SU-DHL-6 (cell line): ENCODE measurements around the gene PPARD.

Experiments used
- H2AFZ ChIP-seq: fragments of 200-600 bp; sonication (generic); 2 replicates; pipeline ENCODE4 v1.6.1; 2014; ENCODE audit warnings: low read depth, mild to moderate bottlenecking, moderate library complexity, mixed read lengths, antibody characterized with exemption, low read length; ENCODE audit not compliant: severe bottlenecking
- H3F3A ChIP-seq: fragments of 200-600 bp; shearing (Covaris generic); 2 replicates; pipeline ENCODE4 v1.6.0; 2016; ENCODE audit warnings: antibody characterized with exemption, mild to moderate bottlenecking; ENCODE audit not compliant: insufficient read depth
- H3K27ac ChIP-seq: fragments of 200-600 bp; sonication (generic); 2 replicates; pipeline ENCODE4 v1.5.1; 2016; ENCODE audit warnings: low read depth, mild to moderate bottlenecking, low read length, moderate library complexity, mixed read lengths
- H3K27me3 ChIP-seq: fragments of 200-600 bp; sonication (generic), shearing (Covaris generic); 2 replicates; pipeline ENCODE4 v1.6.0; 2014; ENCODE audit warnings: mild to moderate bottlenecking, low read length
- H3K36me3 ChIP-seq: fragments of 200-600 bp; sonication (generic); 2 replicates; pipeline ENCODE4 v1.6.1; 2014; ENCODE audit warnings: mild to moderate bottlenecking, low read length, mixed read lengths
- H3K4me2 ChIP-seq: fragments of 300-600, 200-600 bp; shearing (Covaris generic), sonication (generic); 2 replicates; pipeline ENCODE4 v1.6.0; 2014; ENCODE audit warnings: low read length, low read depth, mild to moderate bottlenecking; ENCODE audit not compliant: poor library complexity, severe bottlenecking
- H3K4me3 ChIP-seq: fragments of 200-600 bp; sonication (generic); 2 replicates; pipeline ENCODE4 v1.5.1; 2014; ENCODE audit warnings: antibody characterized with exemption, low read length, mild to moderate bottlenecking, mixed read lengths; ENCODE audit not compliant: insufficient read depth, poor library complexity, severe bottlenecking
- H3K79me2 ChIP-seq: fragments of 200-600 bp; sonication (generic); 2 replicates; pipeline ENCODE4 v1.6.1; 2014; ENCODE audit warnings: mild to moderate bottlenecking, low read length, moderate library complexity; ENCODE audit not compliant: insufficient read depth
- H3K9ac ChIP-seq: fragments of 200-600 bp; sonication (generic); 2 replicates; pipeline ENCODE4 v1.7.0; 2014; ENCODE audit warnings: mild to moderate bottlenecking, low read length
- H3K9me2 ChIP-seq: fragments of 200-600 bp; sonication (generic); replicated peaks from 2 replicates; pipeline ENCODE4 v1.6.1; 2014; ENCODE audit warnings: low read length; ENCODE audit not compliant: insufficient read depth
- H3K9me3 ChIP-seq: fragments of 200-600 bp; sonication (generic); 2 replicates; pipeline ENCODE4 v1.6.1; 2014; ENCODE audit warnings: low read length, mixed read lengths; ENCODE audit not compliant: insufficient read depth
- H4K20me1 ChIP-seq: fragments of 200-600 bp; sonication (generic); 2 replicates; pipeline ENCODE4 v1.6.1; 2014; ENCODE audit warnings: low read depth, mild to moderate bottlenecking, antibody characterized with exemption, low read length, moderate library complexity, mixed read lengths
- CTCF ChIP-seq: fragments of 200-600 bp; sonication (generic); IDR thresholded peaks from one replicate; pipeline ENCODE4 v1.5.1; 2017; ENCODE audit warnings: antibody characterized with exemption, mild to moderate bottlenecking, low read length, moderate library complexity; ENCODE audit not compliant: insufficient read depth, poor library complexity, severe bottlenecking
- EZH2phosphoT487 ChIP-seq: fragments of 200-600 bp; sonication (generic), shearing (Covaris generic); conservative IDR thresholded peaks from 2 replicates; pipeline ENCODE4 v1.6.1; 2018; ENCODE audit warnings: mild to moderate bottlenecking, antibody characterized with exemption, low read length, moderate library complexity, mixed read lengths

The PPARD gene

GRCh38 chr6:35461270-35461669 lies 118.9 kb downstream of the PPARD start:
- H2AFZ ChIP-seq: no peak overlapping the region
- no peaks in the 10 kb centered on the region for H3K9me2 ChIP-seq
- no peaks in the 10 kb centered on the region for H4K20me1 ChIP-seq
- H3K27ac ChIP-seq: no peak overlapping the region
- no peaks in the 10 kb centered on the region for H3K27me3 ChIP-seq
- H3K9me3 ChIP-seq: no peaks in the 10 kb centered on the region
- H3K4me3 ChIP-seq: no peak overlapping the region
- no peak for TF ChIP-seq EZH2phosphoT487
- no peak for TF ChIP-seq CTCF
- no peaks in the 10 kb centered on the region for H3F3A ChIP-seq
- no peaks in the 10 kb centered on the region for H3K36me3 ChIP-seq
- H3K79me2 ChIP-seq: no peaks in the 10 kb centered on the region
- no peak overlapping the region for H3K4me2 ChIP-seq
- no peak overlapping the region for H3K9ac ChIP-seq

DNA sequence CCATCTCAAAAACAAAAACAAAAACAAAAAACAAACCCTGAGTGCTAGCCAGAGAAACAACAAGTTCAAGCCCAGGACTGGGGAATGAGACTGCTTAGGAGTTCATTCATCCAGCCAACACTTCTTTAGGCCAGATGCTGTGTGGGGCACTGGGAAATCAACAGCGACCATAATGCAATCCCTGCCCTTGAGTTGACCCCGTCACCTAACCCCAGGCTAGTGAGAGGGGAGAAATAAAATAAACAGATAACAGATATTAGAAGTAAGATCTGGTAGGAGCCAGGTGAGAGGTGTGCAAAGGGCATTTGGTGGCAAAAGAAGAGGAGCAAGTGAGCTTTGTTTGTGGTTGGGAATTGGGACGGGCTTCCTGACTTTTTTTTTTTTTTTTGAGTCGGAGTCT lies 120.9 kb downstream of the PPARD start:
- peaks cover under 1% of the 10 kb centered on the region for H3F3A ChIP-seq
- no peaks in the 10 kb centered on the region for H3K36me3 ChIP-seq
- peaks cover under 1% of the 10 kb centered on the region for H3K79me2 ChIP-seq

GRCh38 chr6:35465646-35466045 lies 123.3 kb downstream of the PPARD start:
- Histone ChIP-seq H3K9me2 (no peaks in the 10 kb centered on the region), H3F3A (peaks cover 24% of the 10 kb centered on the region), H3K4me3 (no peak overlapping the region), H3K4me2 (no peak overlapping the region), H3K9me3 (no peaks in the 10 kb centered on the region), H3K27me3 (no peaks in the 10 kb centered on the region), H3K36me3 (peaks cover 20% of the 10 kb centered on the region), H3K27ac (no peak overlapping the region), H3K9ac (no peak overlapping the region), H3K79me2 (peaks cover 23% of the 10 kb centered on the region), H2AFZ (no peak overlapping the region), H4K20me1 (peaks cover 11% of the 10 kb centered on the region)
- TF ChIP-seq CTCF: no peak
- TF ChIP-seq EZH2phosphoT487: no peak

More for the DNA sequence above, 120.9 kb downstream of the PPARD start:
- Histone ChIP-seq H3K9ac (no peak overlapping the region), H3K9me3 (no peaks in the 10 kb centered on the region), H2AFZ (no peak overlapping the region), H3K9me2 (no peaks in the 10 kb centered on the region), H4K20me1 (no peaks in the 10 kb centered on the region), H3K4me2 (no peak overlapping the region), H3K27me3 (no peaks in the 10 kb centered on the region), H3K4me3 (no peak overlapping the region), H3K27ac (no peak overlapping the region)
- TF ChIP-seq EZH2phosphoT487 (no peak), CTCF (no peak)
